ENCODE results near the gene IPO5. TPM values are rescaled to one million over a fixed set of nuclear protein-coding genes. Genes with fewer than 3 reads are reported as not detected.

The IPO5 gene
- total RNA-seq, 4 donors from 2014 or later, result 119 to 144 (median 130) TPM

- Histone ChIP-seq H3K27me3 (no peaks in the 10 kb centered on the region), H3K4me3 (no peak overlapping the region), H3K27ac (replicated peaks in 1 of 4) (no peak overlapping the region), H3K9me3 (no peaks in the 10 kb centered on the region), H3K4me1 (peaks cover 0 to 10% (median 6%) of the 10 kb centered on the region in 4 donors), H3K36me3 (peaks cover 12 to 38% (median 17%) of the 10 kb centered on the region in 4 donors)
- WGBS, result 85% methylated on average over 7 of the region's 7 CpGs
- no peak for DNase-seq (ENCODE audit: extremely low spot score)
- intact Hi-C loops (cut with DNase I), result no loop called here
- TF ChIP-seq POLR2AphosphoS5 (IDR thresholded peaks at IDR 0.05) (no peak), POLR2A (IDR thresholded peaks at IDR 0.05; ENCODE audit: low read depth) (no peak), EP300 (IDR thresholded peaks at IDR 0.05) (no peak)
- TF ChIP-seq, protein P1, sequence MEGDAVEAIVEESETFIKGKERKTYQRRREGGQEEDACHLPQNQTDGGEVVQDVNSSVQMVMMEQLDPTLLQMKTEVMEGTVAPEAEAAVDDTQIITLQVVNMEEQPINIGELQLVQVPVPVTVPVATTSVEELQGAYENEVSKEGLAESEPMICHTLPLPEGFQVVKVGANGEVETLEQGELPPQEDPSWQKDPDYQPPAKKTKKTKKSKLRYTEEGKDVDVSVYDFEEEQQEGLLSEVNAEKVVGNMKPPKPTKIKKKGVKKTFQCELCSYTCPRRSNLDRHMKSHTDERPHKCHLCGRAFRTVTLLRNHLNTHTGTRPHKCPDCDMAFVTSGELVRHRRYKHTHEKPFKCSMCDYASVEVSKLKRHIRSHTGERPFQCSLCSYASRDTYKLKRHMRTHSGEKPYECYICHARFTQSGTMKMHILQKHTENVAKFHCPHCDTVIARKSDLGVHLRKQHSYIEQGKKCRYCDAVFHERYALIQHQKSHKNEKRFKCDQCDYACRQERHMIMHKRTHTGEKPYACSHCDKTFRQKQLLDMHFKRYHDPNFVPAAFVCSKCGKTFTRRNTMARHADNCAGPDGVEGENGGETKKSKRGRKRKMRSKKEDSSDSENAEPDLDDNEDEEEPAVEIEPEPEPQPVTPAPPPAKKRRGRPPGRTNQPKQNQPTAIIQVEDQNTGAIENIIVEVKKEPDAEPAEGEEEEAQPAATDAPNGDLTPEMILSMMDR (IDR thresholded peaks at IDR 0.05), result no peak
Observed at GRCh38 chr13:98025480-98026025, 72.1 kb downstream of the IPO5 start.

DNA sequence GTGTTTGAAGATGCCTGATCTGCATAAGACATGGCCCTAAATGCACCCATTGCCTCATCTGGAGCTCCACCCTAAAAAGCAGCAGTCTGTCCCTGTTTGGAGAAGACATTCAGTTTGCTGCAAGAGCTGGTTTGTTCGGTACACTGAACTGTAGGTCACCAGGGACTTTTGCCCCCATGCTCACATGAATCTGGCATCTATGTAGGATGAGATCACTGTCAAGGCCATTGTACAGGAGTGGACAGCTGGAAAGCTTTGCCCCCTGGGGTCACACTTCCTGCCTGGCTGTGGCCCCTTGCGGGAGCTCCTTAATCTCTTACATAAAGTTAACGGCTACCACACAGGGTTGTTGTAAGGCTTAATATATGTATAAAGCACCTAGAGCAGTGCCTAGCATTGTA, 73.0 kb downstream of the IPO5 start:
- H3K27me3 ChIP-seq, result no peaks in the 10 kb centered on the region
- H3K9me3 ChIP-seq, result no peaks in the 10 kb centered on the region
- 73% methylated on average over 3 of the region's 3 CpGs for WGBS

GRCh38 chr13:98032168-98032567, 78.7 kb downstream of the IPO5 start:
- 88% methylated on average over 5 of the region's 5 CpGs for WGBS
- TF ChIP-seq EP300 (IDR thresholded peaks at IDR 0.05), result no peak
- no peak for TF ChIP-seq POLR2A (IDR thresholded peaks at IDR 0.05; ENCODE audit: low read depth)
- no peak for TF ChIP-seq POLR2AphosphoS5 (IDR thresholded peaks at IDR 0.05)
- TF ChIP-seq, protein P1 (IDR thresholded peaks at IDR 0.05), result no peak
- Histone ChIP-seq H3K27me3 (peaks cover 0 to 10% (median 0%) of the 10 kb centered on the region in 4 donors), H3K36me3 (no peaks in the 10 kb centered on the region), H3K9me3 (no peaks in the 10 kb centered on the region), H3K27ac (replicated peaks in 1 of 4) (no peak overlapping the region), H3K4me1 (no peaks in the 10 kb centered on the region), H3K4me3 (no peak overlapping the region)
- DNase-seq (ENCODE audit: extremely low spot score), result peak; percentile 47
- intact Hi-C loops (cut with DNase I), result no loop called here

More for the DNA sequence above, 73.0 kb downstream of the IPO5 start:
- TF ChIP-seq EP300 (IDR thresholded peaks at IDR 0.05) (no peak), POLR2AphosphoS5 (IDR thresholded peaks at IDR 0.05) (no peak), POLR2A (IDR thresholded peaks at IDR 0.05; ENCODE audit: low read depth) (no peak)
- TF ChIP-seq, protein P1 (IDR thresholded peaks at IDR 0.05), result no peak
- H3K27ac ChIP-seq (replicated peaks in 1 of 4), result no peak overlapping the region
- peaks cover 0 to 10% (median 6%) of the 10 kb centered on the region in 4 donors for H3K4me1 ChIP-seq
- H3K36me3 ChIP-seq, result peaks cover 6 to 29% (median 9%) of the 10 kb centered on the region in 4 donors
- H3K4me3 ChIP-seq, result no peak overlapping the region
- intact Hi-C loops (cut with DNase I), result no loop called here
- DNase-seq (ENCODE audit: extremely low spot score), result peak; percentile 91

- intact Hi-C loops (cut with DNase I), result no loop called here
- DNase-seq (ENCODE audit: extremely low spot score), result peak; percentile 50
- H3K27ac ChIP-seq (replicated peaks in 1 of 4), result no peak overlapping the region
- H3K4me3 ChIP-seq, result no peak overlapping the region
- TF ChIP-seq POLR2A (IDR thresholded peaks at IDR 0.05; ENCODE audit: low read depth), result no peak
- TF ChIP-seq, protein P1 (IDR thresholded peaks at IDR 0.05), result peak in 2 of 3 experiments; percentile 23 to 29
- 77% methylated on average over 19 of the region's 19 CpGs for WGBS
- peaks cover 0 to 10% (median 0%) of the 10 kb centered on the region in 4 donors for H3K27me3 ChIP-seq
- no peaks in the 10 kb centered on the region for H3K9me3 ChIP-seq
- no peaks in the 10 kb centered on the region for H3K4me1 ChIP-seq
- H3K36me3 ChIP-seq, result no peaks in the 10 kb centered on the region
Observed at GRCh38 chr13:98033277-98034247, 80.1 kb downstream of the IPO5 start.

All from esophagus muscularis mucosa (tissue), 4 donors.